Measurements from ENCODE around the gene CD69.
A peak's percentile ranks its signal among the peaks of the same experiment; 100 is the strongest.
"Not testable (repeated sequence)": the region's sequence is repeated elsewhere in the genome, so short reads cannot be mapped to it uniquely, and the experiment has no call there.

Gene CD69

GRCh38 chr12:9717070-9717925 lies 43.4 kb downstream of the CD69 start:
- no peak overlapping the region for H3K4me3 ChIP-seq (ENCODE audit: low read depth, low read length)
- TF ChIP-seq CTCF (IDR thresholded peaks at IDR 0.05; ENCODE audit: borderline replicate concordance, insufficient read depth, low read depth, low read length), result no peak

- not testable (repeated sequence) for H3K4me3 ChIP-seq (ENCODE audit: low read depth, low read length)
Observed at GRCh38 chr12:9713032-9713558, 47.6 kb downstream of the CD69 start.

GRCh38 chr12:9711664-9712063 lies 49.0 kb downstream of the CD69 start:
- no peak for TF ChIP-seq CTCF (IDR thresholded peaks at IDR 0.05; ENCODE audit: borderline replicate concordance, insufficient read depth, low read depth, low read length)
- no peak overlapping the region for H3K4me3 ChIP-seq (ENCODE audit: low read depth, low read length)

- TF ChIP-seq CTCF (IDR thresholded peaks at IDR 0.05; ENCODE audit: borderline replicate concordance, insufficient read depth, low read depth, low read length), result no peak
- no peak overlapping the region for H3K4me3 ChIP-seq (ENCODE audit: low read depth, low read length)
Observed at GRCh38 chr12:9710584-9711375, 49.9 kb downstream of the CD69 start.

- TF ChIP-seq CTCF (IDR thresholded peaks at IDR 0.05; ENCODE audit: borderline replicate concordance, insufficient read depth, low read depth, low read length), result no peak
- no peak overlapping the region for H3K4me3 ChIP-seq (ENCODE audit: low read depth, low read length)
Observed at GRCh38 chr12:9708853-9709252, 51.8 kb downstream of the CD69 start.

- no peak overlapping the region for H3K4me3 ChIP-seq (ENCODE audit: low read depth, low read length)
- TF ChIP-seq CTCF (IDR thresholded peaks at IDR 0.05; ENCODE audit: borderline replicate concordance, insufficient read depth, low read depth, low read length), result peak; percentile 78
Observed at GRCh38 chr12:9707864-9708808, 52.6 kb downstream of the CD69 start.

- TF ChIP-seq CTCF (IDR thresholded peaks at IDR 0.05; ENCODE audit: borderline replicate concordance, insufficient read depth, low read depth, low read length), result no peak
- no peak overlapping the region for H3K4me3 ChIP-seq (ENCODE audit: low read depth, low read length)
Observed at GRCh38 chr12:9707356-9707755, 53.3 kb downstream of the CD69 start.
